ENCODE data around the gene PLA2G4C.
A peak's percentile ranks its signal among the peaks of the same experiment; 100 is the strongest.
"Not testable (repeated sequence)": the region's sequence is repeated elsewhere in the genome, so short reads cannot be mapped to it uniquely, and the experiment has no call there.

Gene PLA2G4C

DNA sequence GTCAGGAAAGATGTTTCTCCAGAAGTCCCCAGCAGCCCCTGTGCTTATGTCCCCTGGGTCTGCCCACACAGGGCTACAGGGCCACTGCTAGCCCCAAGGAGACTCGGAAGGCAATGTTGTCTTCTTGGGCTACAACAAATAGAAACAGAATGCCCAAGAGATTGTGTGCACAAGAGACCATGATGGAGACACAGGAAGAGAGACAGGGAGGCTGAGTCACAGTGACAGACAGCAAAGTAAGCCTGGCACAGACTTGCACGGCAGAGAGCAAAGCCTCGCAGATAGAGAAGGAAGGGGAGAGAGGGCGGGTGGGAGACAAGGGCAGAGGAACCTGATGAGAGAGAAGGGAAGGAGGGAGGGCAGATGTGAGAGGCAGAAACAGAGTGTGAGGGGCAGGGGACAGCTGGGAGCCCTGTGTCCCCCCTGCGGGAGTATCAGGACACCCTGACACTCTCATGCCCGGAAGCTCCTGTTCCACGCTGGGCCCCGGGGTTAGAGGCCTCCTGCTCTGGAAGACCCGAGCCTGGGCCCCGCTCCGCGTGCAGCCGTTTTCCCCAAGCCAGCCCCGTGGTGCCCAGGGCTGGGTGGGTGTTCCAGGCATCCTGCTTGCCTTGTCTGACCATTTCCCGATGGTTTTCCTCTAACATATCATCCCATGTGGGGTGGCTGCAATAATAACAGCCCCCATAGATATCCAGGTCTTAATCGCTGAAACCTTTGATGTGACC is 2.7 kb upstream of the PLA2G4C start:
- no peak for DNase-seq (ENCODE audit: low read depth in 4 of 4, low spot score in 1 of 4)

DNA sequence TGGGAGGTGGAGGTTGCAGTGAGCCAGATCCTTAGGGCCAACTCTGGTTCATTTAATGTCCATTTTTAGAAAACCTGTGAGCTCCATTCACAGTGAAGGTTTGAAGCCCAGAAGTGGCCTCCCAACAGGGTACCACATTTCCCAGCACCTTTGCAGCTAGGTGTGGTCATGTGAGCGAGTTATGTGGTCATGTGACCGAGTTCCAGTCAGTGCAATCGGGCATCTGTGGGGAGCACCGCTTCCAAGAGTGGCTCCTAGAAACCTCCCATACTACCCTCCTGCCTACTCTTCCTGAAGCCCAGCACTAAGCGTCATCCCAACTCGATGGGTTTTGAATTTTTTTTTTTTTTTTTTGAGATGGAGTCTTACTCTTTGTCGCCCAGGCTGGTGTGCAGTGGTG is 663 bp upstream of the PLA2G4C start:
- DNase-seq (ENCODE audit: low read depth in 4 of 4, low spot score in 1 of 4), result no peak

DNA sequence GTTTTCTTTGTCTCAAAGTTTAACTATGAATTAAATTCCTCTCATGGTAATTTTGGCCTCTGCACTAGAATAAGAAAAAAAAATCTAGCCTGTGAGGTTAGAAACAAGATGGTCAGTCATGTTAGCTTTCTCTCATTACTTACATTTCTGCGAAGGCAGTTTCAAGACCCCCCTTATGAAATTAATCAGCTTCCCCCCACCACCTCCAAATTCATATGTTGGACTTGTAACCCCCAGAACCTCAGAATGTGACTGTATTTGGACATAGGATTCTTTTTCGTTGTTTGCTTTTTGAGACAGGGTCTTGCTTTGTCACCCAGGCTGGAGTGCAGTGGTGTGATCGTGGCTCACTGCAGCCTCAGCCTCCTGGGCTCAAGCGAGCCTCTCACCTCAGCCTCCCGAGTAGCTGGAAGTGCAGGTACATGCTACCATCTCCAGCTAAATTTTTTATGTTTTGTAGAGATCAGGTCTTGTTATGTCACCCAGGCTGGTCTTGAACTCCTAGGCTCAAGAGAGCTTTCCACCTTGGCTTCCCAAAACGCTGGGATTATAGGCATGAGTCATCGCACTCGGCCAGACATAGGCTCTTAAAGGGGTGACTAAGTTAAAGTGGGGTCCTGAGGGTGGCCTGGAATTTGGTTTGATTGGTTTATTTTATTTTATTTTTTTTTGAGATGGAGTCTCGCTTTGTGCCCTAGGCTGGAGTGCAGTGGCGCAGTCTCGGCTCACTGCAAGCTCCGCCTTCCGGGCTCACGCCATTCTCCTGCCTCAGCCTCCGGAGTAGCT is 1.4 kb downstream of the PLA2G4C start:
- no peak for DNase-seq (ENCODE audit: low read depth in 4 of 4, low spot score in 1 of 4)

DNA sequence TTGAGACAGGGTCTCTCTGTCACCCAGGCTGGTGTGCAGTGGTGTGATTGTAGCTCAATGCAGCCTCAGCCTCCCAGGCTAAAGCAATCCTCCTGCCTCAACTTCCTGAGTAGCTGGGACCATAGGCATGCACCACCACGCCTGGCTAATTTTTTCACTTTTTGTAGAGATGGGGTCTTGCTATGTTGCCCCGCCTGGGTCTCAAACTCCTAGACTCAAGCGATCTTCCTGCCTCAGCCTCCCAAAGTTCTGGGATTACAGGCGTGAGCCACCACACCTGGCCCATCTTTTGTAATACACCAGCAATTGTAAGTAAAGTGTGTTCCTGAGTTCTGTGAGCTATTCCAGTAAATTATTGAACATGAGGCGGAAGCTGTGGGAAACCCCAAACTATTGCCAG is 6.7 kb downstream of the PLA2G4C start:
- no peak for DNase-seq (ENCODE audit: low read depth in 4 of 4, low spot score in 1 of 4)

DNA sequence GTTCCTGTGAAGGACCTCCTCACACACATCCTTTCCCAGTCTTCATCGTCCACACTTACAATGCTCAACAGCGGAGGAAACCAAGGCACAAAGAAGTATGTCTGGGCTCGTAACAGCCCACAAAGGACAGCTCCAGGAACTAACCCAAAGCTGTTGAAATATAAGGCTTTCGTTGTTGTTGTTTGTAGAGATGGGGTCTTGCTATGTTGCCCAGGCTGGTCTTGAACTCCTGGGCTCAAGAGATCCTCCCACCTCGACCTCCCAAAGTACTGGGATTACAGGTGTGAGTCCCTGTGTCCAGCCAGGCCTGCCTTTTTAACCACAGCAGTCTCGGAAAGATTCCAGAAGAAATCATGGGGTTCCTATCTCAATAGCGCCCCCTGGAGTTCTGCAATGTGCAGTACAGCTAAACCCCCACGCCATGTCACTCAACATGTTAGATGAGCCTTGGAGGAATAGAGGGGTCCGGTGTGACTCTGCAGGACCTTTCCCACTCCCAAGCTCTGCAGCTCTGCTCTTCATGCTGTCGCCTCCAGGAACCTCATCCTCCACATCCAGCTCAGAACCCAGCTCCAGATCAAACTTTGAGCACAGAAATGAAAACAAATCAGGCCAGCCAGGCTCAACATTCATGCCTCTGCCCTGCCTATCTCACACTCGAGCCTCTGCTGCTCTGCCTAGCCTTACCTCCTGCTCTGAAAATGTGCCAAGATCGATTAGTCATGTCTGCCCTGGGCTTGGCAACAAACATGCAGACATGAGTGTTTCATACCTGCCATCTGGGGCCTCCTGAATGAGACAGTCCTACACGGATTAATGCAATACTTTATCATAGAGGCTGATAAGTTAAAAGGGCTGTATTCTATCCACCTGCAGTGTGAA is 7.5 kb downstream of the PLA2G4C start:
- DNase-seq (ENCODE audit: low read depth in 4 of 4, low spot score in 1 of 4), result peak in 1 of 4 experiments; percentile 23

DNA sequence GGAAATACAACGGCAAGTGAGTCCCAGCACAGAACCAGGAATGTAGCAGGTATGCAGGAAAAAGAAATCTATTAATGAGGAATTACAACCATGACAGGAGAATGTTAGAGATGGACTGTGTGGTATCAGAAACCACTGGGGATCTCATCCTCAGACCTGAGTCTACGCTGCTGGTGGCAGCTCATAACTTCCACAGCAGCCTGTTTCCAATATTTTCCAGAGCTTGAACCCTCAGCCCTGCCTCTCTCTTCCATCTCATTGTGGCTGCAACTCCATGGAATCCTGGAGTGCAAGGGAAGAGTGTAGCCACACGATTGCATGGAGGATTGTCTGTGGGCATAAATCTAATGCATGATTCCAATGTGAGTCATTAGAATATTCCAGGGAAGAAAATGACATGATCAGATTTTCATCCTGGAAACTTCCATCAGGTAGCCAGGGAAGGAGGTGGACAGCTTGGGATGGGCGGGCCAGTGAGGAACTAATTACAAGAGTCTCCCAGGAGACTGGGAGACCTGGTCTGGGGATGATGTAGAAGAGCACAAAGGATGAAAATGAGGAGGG is 14.9 kb downstream of the PLA2G4C start:
- DNase-seq (ENCODE audit: low read depth in 4 of 4, low spot score in 1 of 4), result no peak

DNA sequence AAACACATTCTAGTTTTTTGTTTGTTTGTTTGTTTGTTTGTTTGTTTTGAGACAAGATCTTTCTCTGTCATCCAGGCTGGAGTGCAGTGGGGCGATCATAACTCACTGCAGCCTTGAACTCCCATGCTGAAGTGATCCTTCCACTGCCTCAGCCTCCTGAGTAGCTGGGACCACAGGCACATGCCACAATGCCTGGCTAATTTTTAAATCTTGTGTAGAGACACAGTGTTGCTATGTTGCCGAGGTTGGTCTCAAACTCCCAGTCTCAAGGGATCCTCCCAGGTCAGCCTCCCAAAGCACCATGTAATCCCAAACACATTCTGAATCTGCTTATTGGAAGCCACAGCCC is 15.8 kb downstream of the PLA2G4C start:
- no peak for DNase-seq (ENCODE audit: low read depth in 4 of 4, low spot score in 1 of 4)

DNA sequence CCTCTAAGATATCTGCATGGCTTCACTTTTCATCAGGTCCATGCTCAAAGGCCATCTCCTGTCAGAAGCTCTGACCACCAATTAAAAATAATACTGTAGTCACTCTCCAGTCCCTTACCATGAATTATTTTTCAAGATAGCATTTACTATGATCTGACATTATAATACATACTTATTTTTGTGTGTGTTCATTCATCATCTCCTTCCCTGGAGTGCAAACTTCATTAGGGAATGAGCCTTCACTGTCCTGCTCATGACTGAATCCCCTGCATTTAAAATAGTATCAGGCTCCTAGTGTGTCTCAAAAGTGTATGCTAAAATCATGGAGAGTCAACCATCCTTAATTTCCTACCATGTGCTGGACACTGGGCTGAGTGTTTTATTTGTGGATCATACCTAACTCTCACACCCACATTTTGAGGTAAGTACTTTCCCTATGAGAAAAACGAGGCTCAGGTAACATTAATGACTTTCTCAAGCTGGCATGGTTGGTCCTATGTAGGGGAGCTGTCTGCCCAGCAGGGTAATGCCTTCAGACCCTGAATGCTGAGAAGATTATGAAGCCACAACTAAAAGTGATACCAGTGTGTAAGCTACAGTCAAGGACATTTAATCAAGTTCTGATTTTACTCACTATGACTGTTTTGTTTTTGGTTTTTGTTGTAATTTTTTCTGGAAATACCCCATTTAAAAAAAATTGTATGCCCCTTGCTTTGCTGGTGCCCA is 16.3 kb downstream of the PLA2G4C start:
- no peak for DNase-seq (ENCODE audit: low read depth in 4 of 4, low spot score in 1 of 4)

DNA sequence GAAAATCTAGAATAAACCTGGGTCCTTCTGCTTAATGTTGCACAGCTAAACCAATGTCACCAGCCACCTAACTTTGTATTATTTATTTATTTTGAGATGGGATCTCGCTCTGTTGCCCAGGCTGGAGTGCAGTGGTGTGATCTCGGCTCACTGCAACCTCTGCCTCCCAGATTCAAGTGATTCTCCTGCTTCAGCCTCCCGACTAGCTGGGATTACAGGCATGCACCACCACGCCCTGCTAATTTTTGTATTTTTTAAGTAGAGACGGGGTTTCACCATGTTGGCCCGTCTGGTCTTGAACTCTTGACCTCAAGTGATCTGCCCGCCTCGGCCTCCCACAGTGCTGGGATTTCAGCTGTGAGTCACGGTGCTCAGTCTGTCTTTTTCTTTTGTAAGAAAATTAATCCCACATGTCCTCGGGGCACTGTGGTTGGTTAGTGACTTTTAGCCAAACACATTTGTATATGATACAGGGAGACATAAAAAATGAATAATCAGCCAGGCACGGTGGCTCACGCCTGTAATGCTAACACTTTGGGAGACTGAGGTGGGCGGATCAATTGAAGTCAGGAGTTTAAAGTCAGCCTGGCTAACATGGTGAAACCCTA is 19.4 kb downstream of the PLA2G4C start:
- not testable (repeated sequence) for DNase-seq (ENCODE audit: low read depth in 4 of 4, low spot score in 1 of 4)

DNA sequence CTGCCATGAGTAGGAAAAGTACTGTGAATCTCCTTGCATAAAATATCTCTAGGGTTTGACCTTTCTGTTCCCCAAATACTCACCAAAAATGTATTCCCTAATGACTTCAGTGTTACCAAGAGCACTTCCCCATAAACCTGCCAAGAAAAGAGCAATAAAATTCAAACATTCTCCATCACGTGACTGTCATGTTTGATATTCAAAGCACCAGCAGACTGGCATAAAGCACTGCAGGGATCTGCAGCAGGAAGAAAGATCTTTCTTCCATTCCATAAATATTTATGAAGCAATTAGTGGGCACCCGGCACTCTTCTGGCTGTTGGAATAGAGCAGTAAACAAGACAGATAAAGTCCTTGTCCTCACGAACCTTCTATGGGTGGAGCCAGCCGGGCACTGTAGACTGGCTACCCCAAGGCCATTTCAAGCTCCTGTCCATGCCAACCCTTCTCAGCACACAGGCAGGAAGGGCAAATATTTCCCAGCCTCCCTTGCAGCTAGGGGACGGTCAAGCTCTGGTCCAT is 20.3 kb downstream of the PLA2G4C start:
- DNase-seq (ENCODE audit: low read depth in 4 of 4, low spot score in 1 of 4), result no peak

DNA sequence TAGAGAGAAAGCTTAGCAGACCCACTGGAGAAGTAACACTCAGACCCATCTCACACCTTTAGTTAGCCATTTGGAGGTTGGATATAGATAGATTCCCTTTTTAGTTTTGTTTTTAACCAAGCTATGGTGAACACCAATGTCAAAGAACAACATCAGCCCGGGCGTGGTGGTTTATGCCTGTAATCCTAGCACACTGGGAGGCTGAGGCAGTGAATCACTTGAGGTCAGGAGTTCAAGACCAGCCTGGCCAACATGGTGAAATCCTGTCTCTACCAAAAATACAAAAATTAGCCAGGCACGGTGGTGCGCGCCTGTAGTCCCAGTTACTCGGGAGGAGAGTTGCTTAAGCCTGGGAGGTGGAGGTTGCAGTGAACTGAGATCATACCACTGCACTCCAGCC is 21.6 kb downstream of the PLA2G4C start:
- not testable (repeated sequence) for DNase-seq (ENCODE audit: low read depth in 4 of 4, low spot score in 1 of 4)

DNA sequence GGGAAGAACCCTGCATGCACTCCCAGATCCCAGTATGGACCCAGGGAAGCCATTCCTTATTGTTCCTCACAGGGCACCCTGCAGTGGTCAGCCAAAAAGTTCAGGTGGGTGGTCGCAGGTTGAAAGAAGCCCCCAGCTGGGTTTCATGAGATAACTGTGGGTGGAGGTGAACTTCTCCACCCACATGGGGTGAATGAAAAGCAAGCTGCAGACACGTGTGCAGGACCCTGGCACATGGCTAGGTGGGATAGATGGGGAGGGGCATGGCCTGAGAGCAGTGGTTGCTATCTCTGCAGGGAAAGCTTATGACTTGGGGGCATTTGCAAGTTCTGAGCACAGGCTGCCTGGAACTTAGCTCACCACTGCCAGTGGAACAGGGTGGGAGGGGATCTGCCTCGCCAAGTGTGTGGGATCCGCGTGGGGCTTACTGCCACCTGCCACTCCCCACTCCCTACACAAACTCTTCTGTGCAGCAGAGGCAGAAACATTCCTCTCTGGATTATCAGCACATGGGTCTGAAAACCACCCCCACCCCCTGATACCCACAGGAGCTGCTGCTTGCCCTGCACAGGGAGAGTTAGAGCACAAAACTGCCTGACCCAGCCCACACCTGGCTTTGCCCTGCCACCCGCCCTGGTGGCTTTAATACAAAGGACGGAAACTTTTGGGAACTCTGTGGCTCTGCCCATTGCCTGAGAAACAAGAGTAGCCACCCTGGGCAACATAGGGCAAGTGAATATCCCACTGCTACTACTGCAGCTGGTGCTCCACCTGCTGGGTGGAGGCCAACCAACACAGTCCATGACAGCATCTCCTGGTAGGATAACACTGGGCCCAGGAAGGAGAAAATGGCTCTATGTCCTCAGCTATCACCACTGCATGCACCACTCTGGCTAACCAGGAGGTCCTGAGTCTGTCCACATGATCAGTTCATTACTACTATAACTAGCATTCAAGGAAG is 24.4 kb downstream of the PLA2G4C start:
- no peak for DNase-seq (ENCODE audit: low read depth in 4 of 4, low spot score in 1 of 4)

DNA sequence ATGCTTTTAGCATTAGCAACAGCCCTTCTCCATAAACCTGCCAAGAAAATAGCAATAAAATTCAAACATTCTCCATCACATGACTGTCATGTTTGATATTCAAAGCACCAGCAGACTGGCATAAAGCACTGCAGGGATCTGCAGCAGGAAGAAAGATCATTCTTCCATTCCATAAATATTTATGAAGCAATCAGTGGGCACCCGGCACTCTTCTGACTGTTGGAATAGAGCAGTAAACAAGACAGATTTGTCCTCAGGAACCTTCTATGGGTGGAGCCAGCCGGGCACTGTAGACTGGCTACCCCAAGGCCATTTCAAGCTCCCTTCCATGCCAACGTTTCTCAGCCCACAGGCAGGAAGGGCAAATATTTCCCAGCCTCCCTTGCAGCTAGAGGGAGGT is 25.5 kb downstream of the PLA2G4C start:
- DNase-seq (ENCODE audit: low read depth in 4 of 4, low spot score in 1 of 4), result no peak

DNA sequence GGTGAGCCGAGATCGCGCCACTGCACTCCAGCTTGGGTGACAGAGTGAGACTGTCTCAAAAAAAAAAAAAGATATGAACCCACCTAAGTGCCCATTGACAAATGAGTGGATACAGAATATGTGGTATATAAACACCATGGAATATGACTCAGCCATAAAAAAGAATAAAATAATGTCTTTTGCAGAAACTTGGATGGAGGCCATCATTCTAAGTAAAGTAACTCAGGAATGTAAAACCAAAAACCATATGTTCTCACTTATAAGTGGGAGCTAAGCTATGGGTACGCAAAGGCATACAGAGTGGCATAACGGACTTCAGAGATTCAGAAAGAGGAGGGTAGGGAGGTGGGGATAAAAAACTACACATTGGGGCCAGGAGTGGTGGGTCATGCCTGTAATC is 29.5 kb downstream of the PLA2G4C start:
- DNase-seq (ENCODE audit: low read depth in 4 of 4, low spot score in 1 of 4), result no peak

DNA sequence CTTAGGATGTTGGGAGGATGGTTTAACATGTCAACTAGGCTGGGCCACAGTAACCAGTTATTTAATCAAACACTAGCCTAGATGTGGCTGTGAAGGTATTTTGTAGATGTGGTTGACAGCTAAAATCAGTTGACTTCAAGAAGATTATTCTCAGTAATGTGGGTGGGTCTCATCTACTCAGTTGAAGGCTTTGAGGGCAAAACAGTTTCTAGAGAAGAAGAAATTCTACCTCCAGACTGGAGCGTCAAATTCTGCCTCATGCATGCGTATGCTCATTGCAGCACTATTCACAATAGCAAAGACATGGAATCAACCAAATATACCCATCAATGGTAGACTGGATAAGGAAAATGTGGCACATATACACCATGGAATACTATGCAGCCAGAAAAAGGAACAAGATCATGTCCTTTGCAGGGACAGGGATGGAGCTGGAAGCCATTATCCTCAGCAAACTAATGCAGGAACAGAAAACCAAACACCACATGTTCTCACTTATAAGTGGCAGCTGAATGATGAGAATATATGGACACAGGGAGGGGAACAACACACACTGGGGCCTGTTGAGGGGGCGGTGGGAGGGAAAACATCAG is 40.3 kb downstream of the PLA2G4C start:
- not testable (repeated sequence) for DNase-seq (ENCODE audit: low read depth in 4 of 4, low spot score in 1 of 4)

DNA sequence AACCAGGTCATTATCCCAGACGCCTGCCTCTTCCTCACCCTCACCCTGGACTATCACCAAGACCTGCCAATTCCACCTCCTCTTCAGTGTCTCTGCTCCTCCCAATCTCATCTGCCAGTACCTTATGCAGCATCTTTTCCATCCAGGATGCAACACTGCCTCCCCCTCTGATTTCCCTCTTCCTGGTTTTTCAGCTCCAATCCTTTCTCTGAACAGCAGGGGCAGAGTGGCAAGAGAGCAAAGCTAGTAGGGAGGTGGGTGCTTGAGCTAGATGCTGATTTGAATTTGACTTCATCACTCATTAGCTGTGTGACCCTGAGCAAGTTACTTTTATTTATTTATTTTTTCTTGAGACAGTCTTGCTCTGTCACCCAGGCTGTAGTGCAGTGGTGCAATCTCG is 41.2 kb downstream of the PLA2G4C start:
- no peak for DNase-seq (ENCODE audit: low read depth in 4 of 4, low spot score in 1 of 4)

DNA sequence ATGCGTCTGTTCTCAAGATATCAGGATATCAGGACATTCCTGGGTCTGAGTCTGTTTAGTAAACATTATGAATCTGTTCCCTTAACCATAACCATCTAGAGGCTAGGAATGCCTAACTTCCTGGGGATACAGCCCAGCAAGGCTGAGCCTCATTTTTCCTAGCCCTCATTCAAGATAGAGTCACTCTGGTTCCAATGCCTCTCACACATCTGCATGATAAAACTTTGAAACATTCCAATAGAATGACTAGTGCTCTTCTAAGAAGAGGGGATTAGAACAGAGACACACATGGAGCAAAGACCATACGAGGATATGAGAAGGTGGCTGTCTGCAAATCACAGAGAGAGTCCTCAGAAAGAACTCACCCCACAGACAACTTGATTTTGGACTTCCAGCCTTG is 46.1 kb downstream of the PLA2G4C start:
- DNase-seq (ENCODE audit: low read depth in 4 of 4, low spot score in 1 of 4), result no peak

Measured in stimulated activated CD4-positive, alpha-beta T cell treated with anti-CD3 and anti-CD28 coated beads, Interleukin-1b, Interleukin-23, amount 100 ng/mL, for 24 hours (primary cell).